ENCODE measurements around the gene PPP2R2D. TPM values are rescaled to one million over a fixed set of nuclear protein-coding genes. Genes with fewer than 3 reads are reported as not detected.

Gene PPP2R2D
- total RNA-seq = 37.2 and 41.0 TPM in 2 replicates

- DNase-seq (ENCODE audit: low read depth, low spot score) = peak; percentile 59
Measured at GRCh38 chr10:131900350-131901152, at the start of gene PPP2R2D. Gene PPP2R2D, plus strand, starts transcription at chr10:131901008. Its CDS starts 141 bp downstream, at chr10:131901149.

GRCh38 chr10:131851346-131851745 lies 49.5 kb upstream of the PPP2R2D start:
- no peak for DNase-seq (ENCODE audit: low read depth, low spot score)

DNA sequence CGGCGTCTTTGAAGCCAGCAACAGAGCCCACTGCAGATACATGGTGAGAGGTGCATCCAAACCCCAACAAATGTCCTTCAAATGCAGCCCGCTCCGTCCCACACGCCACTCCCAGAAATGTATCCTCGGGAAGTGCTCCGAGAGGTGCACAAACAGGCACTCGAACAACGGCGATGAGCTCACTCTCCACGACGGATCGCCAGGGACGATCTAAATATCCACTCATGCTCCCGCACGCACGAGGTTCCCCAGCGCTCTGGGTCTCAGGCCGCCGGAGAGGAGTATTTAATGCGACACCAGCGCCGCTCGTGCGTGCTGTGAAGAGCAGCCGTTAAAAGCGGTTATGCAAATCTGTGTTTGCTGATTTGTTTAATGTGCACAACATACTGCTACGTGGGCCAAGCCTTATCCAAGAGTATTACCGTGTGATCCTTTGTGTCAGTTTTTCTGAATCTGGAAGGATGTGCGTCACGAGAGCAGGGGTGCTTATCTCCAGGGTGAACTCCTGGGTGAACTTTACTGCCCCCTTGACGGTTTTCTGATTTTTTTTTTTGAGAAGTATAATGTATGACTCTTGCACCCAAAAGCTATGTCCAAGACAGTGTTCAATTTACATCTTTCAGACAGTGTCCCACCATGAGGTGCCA lies 48.5 kb upstream of the PPP2R2D start:
- no peak for DNase-seq (ENCODE audit: low read depth, low spot score)

DNA sequence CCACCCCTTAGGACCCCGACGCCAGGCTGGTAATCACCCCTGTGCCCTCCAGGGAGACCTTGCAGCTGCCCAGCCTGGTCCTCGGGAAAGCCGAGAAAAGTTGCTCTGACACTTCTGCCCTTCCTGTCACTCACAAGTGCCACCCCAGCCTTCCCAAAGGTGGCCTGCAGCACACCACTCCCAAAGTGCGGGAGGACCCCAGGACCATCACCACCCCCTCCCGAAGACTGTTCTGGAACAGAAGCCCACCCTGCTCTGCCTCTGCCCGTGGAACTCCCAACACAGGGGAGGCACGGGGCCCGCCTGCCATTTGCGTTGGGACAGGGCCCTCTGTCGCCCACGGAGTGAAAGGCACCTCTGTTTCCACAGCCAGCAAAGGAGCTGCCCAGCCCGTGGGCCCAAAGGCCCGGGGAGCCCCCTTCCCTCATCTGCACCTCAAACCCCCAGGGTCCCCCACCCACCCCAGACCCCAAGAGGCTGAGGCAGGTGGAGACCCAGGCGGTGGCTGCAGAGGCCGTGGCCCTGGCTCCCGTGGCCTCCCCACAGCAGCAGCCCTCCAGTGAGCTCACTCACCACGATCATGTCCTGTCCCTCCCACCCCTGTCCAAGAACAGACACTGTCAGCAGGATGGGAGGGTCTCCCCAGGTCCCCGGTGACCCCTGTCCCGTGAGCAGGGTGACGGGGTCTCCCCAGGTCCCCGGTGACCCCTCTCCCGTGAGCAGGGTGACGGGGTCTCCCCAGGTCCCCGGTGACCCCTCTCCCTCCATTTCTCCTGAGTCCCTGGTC lies 47.8 kb upstream of the PPP2R2D start:
- DNase-seq (ENCODE audit: low read depth, low spot score) = no peak

DNA sequence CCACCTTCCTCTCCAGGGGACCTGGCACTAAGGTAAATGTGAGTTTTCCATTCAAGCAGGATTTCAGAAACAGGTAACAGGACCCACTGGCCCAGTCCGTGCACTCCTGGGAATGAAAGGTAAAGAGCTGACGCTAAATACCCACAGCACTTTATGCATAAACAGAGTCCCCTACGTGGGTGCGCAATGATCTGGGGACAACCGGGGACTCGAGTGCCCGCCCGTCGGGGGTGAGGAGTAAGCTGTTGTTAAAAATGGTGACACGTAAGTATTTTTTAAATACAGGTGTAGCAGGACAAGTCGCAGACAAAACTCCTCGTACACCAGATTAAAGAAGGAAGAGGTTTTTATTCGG lies 47.2 kb upstream of the PPP2R2D start:
- no peak for DNase-seq (ENCODE audit: low read depth, low spot score)

DNA sequence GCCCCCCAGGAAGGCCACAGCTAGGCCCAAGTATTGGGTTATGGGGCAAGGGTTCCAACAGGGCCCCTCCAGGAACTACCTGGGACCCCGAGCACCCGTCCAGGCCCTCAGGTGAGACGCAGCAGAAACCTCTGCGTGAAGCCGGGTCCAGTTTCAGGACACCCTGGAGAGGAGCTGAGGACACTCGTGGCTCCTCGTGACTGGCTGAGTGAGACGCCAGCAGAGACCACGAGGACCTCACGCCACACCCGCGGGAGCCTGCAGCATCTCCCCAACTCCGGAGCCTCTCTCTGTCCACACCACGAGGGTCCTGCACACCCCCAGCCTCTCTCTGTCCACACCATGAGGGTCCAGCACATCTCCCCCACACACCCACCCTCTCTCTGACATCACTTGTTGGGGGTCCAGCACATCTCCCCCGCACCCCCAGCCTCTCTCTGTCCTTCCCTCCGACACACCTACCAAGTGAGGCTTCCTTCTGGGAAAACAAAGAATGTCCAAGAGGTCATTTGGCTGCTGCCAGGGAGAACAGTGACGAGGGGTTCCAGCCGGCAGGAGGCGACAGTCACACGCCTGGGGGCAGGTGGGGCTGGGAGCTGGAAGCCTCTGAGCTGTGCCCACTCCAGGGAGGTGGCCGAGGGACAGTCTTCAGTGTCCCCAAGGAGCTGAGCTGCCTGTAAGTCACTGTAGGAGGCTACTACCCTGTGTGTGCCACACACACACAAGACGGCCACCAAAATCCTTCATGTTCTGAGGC lies 46.1 kb upstream of the PPP2R2D start:
- no peak for DNase-seq (ENCODE audit: low read depth, low spot score)

DNA sequence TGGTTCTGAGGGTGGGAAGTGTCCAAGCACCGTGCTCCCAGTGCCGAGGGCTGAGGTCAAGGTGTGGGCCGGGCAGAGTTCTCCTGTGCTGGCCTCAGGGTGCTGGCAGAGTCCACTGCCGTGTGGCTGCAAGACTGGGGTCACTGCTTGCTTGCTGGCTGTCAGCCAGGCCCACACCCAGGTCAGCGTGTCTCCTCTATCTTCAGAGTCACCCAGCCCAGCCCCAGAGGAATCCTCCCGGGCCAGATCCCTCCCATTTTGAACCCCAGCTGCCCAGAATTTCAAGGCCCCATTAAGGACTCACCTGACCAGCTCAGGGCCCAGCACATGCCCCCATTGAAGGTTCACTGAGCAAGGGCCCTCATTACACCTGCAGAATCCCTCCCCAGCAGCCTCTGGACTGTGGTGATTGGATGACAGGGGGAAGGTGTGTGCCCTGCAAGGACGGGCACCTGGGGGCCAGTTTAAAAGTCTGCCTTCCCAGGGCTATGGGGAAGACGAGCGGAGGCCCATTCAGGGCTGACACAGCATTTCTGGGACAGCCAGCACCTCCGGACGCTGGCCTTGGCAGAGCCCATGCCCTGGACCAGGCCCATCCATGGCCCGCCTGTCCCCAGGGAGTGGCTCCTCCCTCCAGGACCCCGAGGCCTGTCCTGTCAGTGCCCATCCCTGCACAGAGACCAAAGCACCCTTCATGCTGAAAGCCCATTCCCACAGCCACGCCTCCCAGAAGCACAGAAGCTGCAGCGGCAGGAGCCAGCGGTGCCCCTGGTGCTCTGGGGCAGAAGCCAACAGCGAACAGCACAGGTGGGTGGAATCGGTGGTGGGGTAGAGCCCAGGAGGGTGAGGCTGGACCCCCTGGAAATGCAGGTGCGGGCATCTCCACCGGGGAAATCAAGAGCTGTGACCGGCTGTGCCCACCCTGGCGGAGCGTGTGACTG lies 45.1 kb upstream of the PPP2R2D start:
- DNase-seq (ENCODE audit: low read depth, low spot score) = no peak

DNA sequence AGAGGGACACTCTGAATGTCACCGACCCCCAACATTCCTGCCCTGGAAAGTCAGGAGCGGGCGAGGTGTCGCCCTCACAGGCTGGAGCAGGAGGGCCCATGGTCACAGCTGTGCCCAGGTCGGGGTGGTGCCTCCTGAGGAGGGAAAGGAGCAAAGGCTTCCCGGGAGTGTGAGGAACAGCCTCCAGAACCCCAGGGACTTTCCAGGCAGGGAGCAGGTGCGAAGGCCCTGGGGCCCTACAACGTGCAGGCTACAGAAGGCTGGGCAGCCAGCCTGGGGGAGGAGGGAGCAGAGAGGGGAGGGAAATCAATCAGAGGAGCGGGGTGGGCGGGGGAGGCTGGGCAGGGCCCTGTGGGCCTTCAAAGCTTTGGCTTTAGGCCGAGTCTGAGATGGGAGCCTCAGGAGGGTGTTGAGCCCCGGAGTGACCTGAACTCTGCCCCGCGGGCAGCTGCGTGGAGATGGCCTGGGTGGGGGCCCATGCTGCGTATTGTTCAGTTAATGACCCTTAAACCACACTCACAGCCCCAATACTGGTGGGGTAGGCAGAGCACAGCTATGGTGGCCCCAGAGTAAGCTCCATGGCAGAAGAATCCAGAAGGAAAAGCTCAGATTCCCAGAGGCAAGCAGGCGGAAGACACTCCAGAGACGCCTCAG lies 44.2 kb upstream of the PPP2R2D start:
- no peak for DNase-seq (ENCODE audit: low read depth, low spot score)

DNA sequence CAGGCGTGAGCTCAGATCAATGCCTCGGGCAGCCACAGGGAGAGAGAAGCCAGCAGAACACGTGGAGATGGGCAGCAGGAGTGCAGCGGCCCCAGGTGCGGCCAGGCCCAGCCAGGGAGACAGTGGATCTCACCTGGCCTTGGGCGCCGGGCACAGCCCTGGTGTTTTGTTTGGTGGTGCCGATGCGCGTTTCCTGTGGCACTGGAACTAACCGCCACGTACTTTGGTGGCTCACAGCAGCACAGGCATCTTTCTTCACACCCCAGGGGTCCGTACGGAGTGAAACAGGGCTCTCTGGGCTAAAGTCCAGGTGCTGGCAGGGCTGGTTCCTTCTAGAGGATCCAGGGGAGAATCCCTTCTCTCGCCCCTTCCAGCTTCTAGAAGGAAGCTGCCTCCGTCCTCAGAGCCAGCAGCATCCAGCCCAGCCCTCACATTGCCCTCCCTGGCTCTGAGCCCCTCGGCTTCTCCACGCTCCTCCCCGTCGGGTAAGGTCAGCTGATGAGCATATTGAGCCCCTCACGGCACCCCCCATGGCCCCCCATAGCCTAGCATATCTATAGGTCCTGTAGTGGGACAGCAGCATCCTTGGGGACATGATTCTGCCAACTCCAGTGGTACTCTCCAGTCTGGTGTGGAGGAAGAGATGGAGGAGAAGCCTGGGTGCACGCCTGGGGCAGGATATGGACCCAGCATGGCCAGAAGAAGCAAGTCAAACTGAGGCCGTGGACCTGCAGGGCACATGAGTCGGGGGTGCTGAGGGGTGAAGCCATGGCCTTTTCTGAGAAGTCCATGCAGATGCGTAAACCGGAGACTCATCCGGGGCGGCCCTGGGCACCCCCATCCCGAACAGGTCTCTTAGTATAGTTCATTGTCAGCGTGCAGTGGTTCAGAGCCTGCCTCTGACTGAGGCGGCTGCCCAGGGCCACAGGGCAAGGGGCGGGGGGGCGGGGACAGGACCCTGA lies 43.4 kb upstream of the PPP2R2D start:
- no peak for DNase-seq (ENCODE audit: low read depth, low spot score)

DNA sequence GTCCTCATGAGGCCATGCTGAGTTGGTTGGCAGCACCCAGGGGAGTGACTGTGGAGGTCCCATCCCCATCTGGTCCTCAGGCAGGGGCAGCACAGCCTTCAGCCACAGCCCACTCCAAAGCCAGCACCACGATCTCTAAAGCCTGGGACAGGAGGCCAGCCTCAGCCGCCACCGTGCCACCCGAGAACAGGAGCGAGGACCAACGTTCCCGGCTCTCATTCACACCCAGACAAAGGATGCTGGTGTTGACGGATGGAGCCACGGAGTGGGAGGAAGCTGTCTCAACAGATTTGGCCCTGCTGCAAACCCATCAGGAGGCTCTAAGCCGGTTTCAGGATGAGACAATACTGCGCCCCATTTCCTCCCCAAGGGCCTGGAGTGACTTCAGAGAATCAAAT lies 42.7 kb upstream of the PPP2R2D start:
- DNase-seq (ENCODE audit: low read depth, low spot score) = no peak

- DNase-seq (ENCODE audit: low read depth, low spot score) = no peak
Measured at GRCh38 chr10:131858583-131859340, 42.0 kb upstream of the PPP2R2D start.

DNA sequence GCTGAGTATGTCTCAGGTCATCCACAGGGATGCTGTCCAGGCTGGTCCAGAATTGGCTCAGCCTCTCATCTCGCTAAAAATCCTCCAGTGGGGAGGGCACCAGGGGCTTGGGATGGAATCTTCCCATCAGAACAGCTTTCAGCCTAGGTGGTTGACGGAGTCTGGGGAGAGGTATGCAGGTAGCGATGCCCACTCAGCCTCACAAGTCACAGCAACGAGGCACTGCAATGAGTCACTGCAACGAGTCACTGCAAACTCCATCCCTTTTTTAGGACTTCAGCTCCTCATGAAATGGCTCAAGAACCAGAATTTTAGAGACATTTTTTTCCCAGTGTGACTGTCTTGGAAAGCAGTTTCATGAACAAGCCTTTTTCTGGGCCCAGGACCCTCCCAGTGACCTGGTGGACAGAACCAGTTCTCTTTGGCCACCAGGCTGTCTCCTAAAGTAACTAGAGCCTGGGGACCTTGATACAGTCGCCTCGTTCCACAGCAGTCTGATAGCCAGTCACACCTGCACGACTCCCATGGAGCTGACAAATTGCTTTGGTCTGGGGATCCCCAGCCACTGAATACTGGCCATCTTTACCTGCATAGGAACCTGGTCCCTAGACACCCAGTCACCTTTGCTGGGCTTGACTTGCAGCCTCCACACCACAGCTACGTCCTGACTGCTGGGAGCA lies 41.3 kb upstream of the PPP2R2D start:
- DNase-seq (ENCODE audit: low read depth, low spot score) = no peak

DNA sequence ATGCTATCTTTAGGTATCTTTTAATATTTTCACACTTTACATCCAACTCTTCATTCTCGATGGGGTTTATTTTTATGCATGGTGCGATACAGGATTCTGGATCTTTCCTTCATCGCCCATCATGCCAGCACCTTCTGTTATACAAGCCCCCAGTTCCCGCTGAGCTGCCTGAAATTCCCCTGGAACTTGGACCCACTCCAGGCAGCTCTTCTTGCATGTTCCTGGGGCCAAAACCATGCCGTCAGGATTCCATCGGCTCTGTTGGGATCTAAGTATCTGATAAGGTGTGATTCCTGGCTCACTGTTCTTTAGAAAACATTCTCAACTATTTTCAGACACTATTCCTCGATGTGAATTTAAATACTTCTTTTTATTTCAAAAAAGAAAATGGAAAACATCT lies 40.5 kb upstream of the PPP2R2D start:
- no peak for DNase-seq (ENCODE audit: low read depth, low spot score)

DNA sequence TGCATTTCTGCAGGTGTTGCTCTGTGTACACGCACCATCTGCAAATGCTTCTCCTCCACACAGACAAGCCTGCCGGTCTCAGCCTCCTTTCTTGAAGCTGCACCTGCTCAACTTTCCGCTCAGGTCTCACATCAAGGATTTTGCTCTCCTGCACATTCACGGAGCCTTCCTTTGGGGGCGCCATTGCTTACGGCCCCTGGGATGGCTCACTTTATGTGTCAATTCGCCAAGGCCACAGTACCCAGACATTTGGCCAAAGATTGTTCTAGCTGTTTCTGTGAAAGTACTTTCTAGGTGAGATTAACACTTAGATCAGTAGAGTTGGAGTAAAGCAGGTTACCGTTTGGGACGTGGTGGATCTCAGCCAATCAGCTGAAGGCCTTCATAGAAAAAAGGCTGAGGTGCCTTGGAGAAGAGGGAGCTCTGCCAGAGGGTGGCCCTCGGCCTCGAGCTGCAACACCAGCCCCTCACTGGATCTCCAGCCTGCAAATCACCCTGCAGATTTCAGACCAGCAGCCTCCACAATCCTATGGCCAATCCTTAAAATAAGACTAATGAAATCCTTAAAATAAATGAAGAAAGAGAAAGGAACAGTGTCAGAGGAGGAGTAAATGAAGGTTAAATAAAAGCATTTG lies 39.9 kb upstream of the PPP2R2D start:
- no peak for DNase-seq (ENCODE audit: low read depth, low spot score)

DNA sequence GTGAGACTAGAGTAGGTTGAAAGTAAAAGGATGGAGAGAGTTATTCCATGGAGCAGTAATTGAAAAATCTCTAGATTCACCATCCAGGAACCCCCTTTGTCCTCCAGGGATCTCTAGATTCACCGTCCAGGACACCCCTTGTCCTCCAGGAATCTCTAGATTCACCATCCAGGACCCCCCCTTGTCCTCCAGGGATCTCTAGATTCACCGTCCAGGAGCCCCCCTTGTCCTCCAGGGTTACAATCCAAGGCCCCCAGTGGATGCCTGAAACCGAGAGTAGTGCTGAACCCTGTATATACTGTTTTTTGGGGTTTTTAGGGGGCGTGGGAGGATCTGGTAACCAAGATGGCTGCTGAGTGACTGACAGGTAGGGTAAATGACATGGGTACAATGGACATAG lies 38.3 kb upstream of the PPP2R2D start:
- DNase-seq (ENCODE audit: low read depth, low spot score) = no peak

DNA sequence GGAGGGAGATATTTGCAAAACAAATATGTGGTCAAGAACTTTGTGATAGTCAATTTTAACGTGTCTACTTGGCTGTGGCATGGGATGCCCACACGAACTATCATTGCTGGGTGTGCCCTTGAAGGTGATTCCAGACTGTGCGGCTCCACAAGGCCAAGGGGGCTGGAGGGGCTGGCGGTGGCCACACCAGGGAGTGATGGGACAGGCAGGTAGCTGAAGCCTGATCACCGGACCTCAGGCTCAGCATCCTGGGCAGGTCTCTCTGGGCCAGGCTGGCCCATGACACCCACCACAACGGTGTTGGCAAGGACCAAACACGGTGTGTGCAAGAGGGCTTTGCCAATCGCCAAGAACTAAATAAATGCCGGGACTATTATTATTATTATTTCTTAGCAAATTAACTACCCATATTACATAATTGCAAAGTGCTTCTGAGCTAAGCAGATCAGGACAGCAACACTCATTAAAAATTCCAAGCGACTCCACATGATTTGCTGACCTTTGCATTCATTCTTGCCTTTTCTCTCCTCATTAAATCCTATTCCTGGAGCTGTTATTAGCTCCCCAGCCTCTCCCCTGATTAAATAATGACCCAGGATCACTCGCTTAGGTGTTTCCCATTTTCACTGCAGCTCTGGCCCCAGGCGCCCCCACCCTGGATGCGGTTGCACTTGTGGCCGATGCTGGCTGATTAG lies 35.4 kb upstream of the PPP2R2D start:
- no peak for DNase-seq (ENCODE audit: low read depth, low spot score)
